ENCODE results near the gene SGK1.
"Not testable (repeated sequence)": the region's sequence is repeated elsewhere in the genome, so short reads cannot be mapped to it uniquely, and the experiment has no call there.

Gene SGK1

GRCh38 chr6:134299236-134299635 lies 18.7 kb downstream of the SGK1 start:
- DNase-seq, result no peak

- no peak for DNase-seq
These were observed 21.1 kb downstream of the SGK1 start for GRCh38 chr6:134296762-134297161.

- DNase-seq, result peak; percentile 79 to 88
These were observed 21.9 kb downstream of the SGK1 start for GRCh38 chr6:134295953-134296553.

- no peak for DNase-seq
These were observed 24.2 kb downstream of the SGK1 start for GRCh38 chr6:134293659-134294161.

- DNase-seq, result no peak
These were observed 26.8 kb downstream of the SGK1 start for GRCh38 chr6:134291156-134291555.

GRCh38 chr6:134289204-134289575 lies 28.7 kb downstream of the SGK1 start:
- DNase-seq, result peak in 1 of 2 experiments; percentile 48

GRCh38 chr6:134288538-134289203 lies 29.2 kb downstream of the SGK1 start:
- peak; percentile 73 to 91 for DNase-seq

GRCh38 chr6:134287859-134288537 lies 29.9 kb downstream of the SGK1 start:
- DNase-seq, result peak in 1 of 2 experiments; percentile 37

- peak in 1 of 2 experiments; percentile 11 for DNase-seq
These were observed 35.1 kb downstream of the SGK1 start for GRCh38 chr6:134282816-134283215.

GRCh38 chr6:134281388-134281787 lies 36.5 kb downstream of the SGK1 start:
- no peak for DNase-seq

GRCh38 chr6:134278000-134278399 lies 39.9 kb downstream of the SGK1 start:
- DNase-seq, result no peak

GRCh38 chr6:134276891-134277377 lies 41.0 kb downstream of the SGK1 start:
- DNase-seq, result not testable (repeated sequence)

GRCh38 chr6:134272374-134272773 lies 45.5 kb downstream of the SGK1 start:
- DNase-seq, result no peak

GRCh38 chr6:134267917-134268361 lies 50.0 kb downstream of the SGK1 start:
- DNase-seq, result no peak

- no peak for DNase-seq
These were observed 51.1 kb downstream of the SGK1 start for GRCh38 chr6:134266776-134267175.

- no peak for DNase-seq
These were observed 56.1 kb downstream of the SGK1 start for GRCh38 chr6:134261766-134262165.

- DNase-seq, result no peak
These were observed 59.0 kb downstream of the SGK1 start for GRCh38 chr6:134258849-134259306.

- DNase-seq, result no peak
These were observed 60.4 kb downstream of the SGK1 start for GRCh38 chr6:134257516-134257915.

- DNase-seq, result no peak
These were observed 61.0 kb downstream of the SGK1 start for GRCh38 chr6:134256862-134257261.

GRCh38 chr6:134255280-134255679 lies 62.6 kb downstream of the SGK1 start:
- not testable (repeated sequence) for DNase-seq

GRCh38 chr6:134254118-134254517 lies 63.8 kb downstream of the SGK1 start:
- no peak for DNase-seq

GRCh38 chr6:134253681-134254080 lies 64.2 kb downstream of the SGK1 start:
- DNase-seq, result no peak

GRCh38 chr6:134251320-134251719 lies 66.6 kb downstream of the SGK1 start:
- DNase-seq, result no peak

- no peak for DNase-seq
These were observed 67.1 kb downstream of the SGK1 start for GRCh38 chr6:134250776-134251175.

Data from SW 1271 (cell line).